Keratinocyte (primary cell): ENCODE data around the gene TNIP1. TPM values are rescaled to one million over a fixed set of nuclear protein-coding genes. Genes with fewer than 3 reads are reported as not detected.

Experiments
- DNase-seq: peaks from one replicate; pipeline ENCODE4 v3.0.0-alpha.2; 2011; ENCODE audit warnings: low read depth, missing footprints, low spot score
- FAIRE-seq: peaks from 2 replicates; lab custom pipeline; 2011; peaks lifted over from hg19 to GRCh38; lab: Jason Lieb, UNC
- H2AFZ ChIP-seq: 2 replicates; pipeline ENCODE4 v1.6.0; 2012; ENCODE audit warnings: low read length, control low read depth, inconsistent platforms; ENCODE audit not compliant: control insufficient read depth
- H3K27ac ChIP-seq: 2 replicates; pipeline ENCODE4 v1.5.1; 2011; ENCODE audit warnings: low read length; ENCODE audit not compliant: control insufficient read depth, insufficient read depth
- H3K27me3 ChIP-seq: 3 replicates; pipeline ENCODE4 v1.6.0; 2011; ENCODE audit warnings: low read length; ENCODE audit not compliant: control insufficient read depth, insufficient read depth; ENCODE audit errors: extremely low read depth
- H3K36me3 ChIP-seq, 2 experiments: 2 replicates in 1 of 2; 3 replicates in 1 of 2; pipeline ENCODE4 v1.5.1; 2011; ENCODE audit warnings: low read length in 2 of 2, mild to moderate bottlenecking in 1 of 2; ENCODE audit not compliant: control insufficient read depth in 2 of 2, insufficient read depth in 2 of 2; ENCODE audit errors: extremely low read depth in 1 of 2
- H3K4me1 ChIP-seq: 3 replicates; pipeline ENCODE4 v1.5.1; 2011; ENCODE audit warnings: low read length; ENCODE audit not compliant: control insufficient read depth, insufficient read depth; ENCODE audit errors: extremely low read depth
- H3K4me2 ChIP-seq: 3 replicates; pipeline ENCODE4 v1.6.0; 2011; ENCODE audit warnings: low read depth, low read length; ENCODE audit not compliant: control insufficient read depth, insufficient read depth; ENCODE audit errors: extremely low read depth
- H3K4me3 ChIP-seq, 3 experiments: fragments of 200-600 bp in 1 of 3; sonication (generic) in 1 of 3; 2 replicates in 2 of 3; 3 replicates in 1 of 3; pipeline ENCODE4 v1.5.1; 2011 to 2016; ENCODE audit warnings: low read length in 3 of 3, mild to moderate bottlenecking in 3 of 3, control low read depth in 2 of 3, inconsistent platforms in 1 of 3, low read depth in 1 of 3, mixed read lengths in 1 of 3, mixed run types in 1 of 3, moderate library complexity in 1 of 3; ENCODE audit not compliant: control insufficient read depth in 2 of 3, insufficient read depth in 2 of 3; ENCODE audit errors: extremely low read depth in 1 of 3
- H3K79me2 ChIP-seq: 2 replicates; pipeline ENCODE4 v1.6.0; 2012; ENCODE audit warnings: low read length; ENCODE audit not compliant: control insufficient read depth, insufficient read depth
- H3K9ac ChIP-seq: 3 replicates; pipeline ENCODE4 v1.6.0; 2011; ENCODE audit warnings: low read length; ENCODE audit not compliant: control insufficient read depth, insufficient read depth; ENCODE audit errors: extremely low read depth
- H3K9me1 ChIP-seq: 3 replicates; pipeline ENCODE4 v1.6.0; 2011; ENCODE audit warnings: low read length; ENCODE audit not compliant: control insufficient read depth, insufficient read depth; ENCODE audit errors: extremely low read depth
- H3K9me3 ChIP-seq: 2 replicates; pipeline ENCODE4 v1.5.1; 2012; ENCODE audit warnings: low read depth, low read length; ENCODE audit not compliant: control insufficient read depth
- H4K20me1 ChIP-seq: 3 replicates; pipeline ENCODE4 v1.6.0; 2011; ENCODE audit warnings: low read length; ENCODE audit not compliant: control insufficient read depth, insufficient read depth; ENCODE audit errors: extremely low read depth
- EZH2 ChIP-seq: IDR thresholded peaks from one replicate; pipeline ENCODE4 v1.6.1; 2012; ENCODE audit warnings: inconsistent platforms, mild to moderate bottlenecking, low read length, moderate library complexity
- dilution Hi-C: fragments of 300-500 bp; cut with MboI; formaldehyde crosslinking; loops from one replicate; pipeline ENCODE4 v1.7.0; 2020; ENCODE audit warnings: low sequenced_read_pairs; ENCODE audit not compliant: extremely low pct_ligation_motif_present
- polyA plus RNA-seq, 5 experiments: library from polyadenylated mRNA; depleted of rRNA in 3 of 5; stranded (reverse) in 3 of 5; stranded (forward) in 1 of 5; unstranded in 1 of 5; fragments of >200 nt; gene quantifications; 1 replicate in 1 of 5; 2 replicates in 3 of 5; 3 replicates in 1 of 5; pipeline versions ENCODE4 v1.2.1 to v1.2.3, GENCODE V29; 2011 to 2012; ENCODE audit warnings: missing spikeins in 2 of 5, low read depth in 1 of 5, low replicate concordance in 1 of 5
- TF ChIP-seq, protein P1 (sequence below), 3 experiments: IDR thresholded peaks in 1 of 3; conservative IDR thresholded peaks in 1 of 3; optimal IDR thresholded peaks in 1 of 3; 2 replicates in 2 of 3; 3 replicates in 1 of 3; pipeline versions ENCODE3 to v1.5.1; 2011; ENCODE audit warnings: low read length in 3 of 3, mild to moderate bottlenecking in 3 of 3, moderate library complexity in 2 of 3, control low read depth in 1 of 3, inconsistent platforms in 1 of 3; ENCODE audit not compliant: insufficient read depth in 2 of 3; ENCODE audit errors: extremely low read depth in 1 of 3

The TNIP1 gene
- polyA plus RNA-seq, 1 donor (not counting 4 experiments of a cell fraction or from before 2014, with no cell fraction given), result 47.9 TPM

DNA sequence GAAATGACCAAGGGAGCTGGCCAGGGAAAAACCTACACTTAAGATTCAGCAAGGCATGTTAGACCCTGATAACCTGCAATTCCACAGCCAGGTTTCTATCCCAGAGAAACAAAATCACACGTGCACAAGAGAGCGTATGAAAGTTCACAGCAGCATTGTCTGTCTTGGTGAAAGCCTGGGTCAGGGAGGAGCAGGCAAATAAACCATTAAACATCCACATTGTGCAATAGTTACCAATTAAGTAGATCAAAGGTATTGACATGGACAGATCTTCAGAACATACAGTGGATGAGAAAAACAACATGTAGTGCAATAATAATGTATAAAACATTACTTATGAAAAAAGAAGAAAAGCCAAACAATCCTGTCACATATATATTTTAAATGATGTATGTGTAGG lies 76.3 kb downstream of the TNIP1 start:
- no peaks in the 10 kb centered on the region for H4K20me1 ChIP-seq
- DNase-seq, result no peak
- H3K9me1 ChIP-seq, result no peaks in the 10 kb centered on the region
- no peak overlapping the region for H3K4me2 ChIP-seq
- H3K27me3 ChIP-seq, result no peaks in the 10 kb centered on the region
- no peaks in the 10 kb centered on the region for H3K9me3 ChIP-seq
- H3K27ac ChIP-seq, result no peak overlapping the region
- no peaks in the 10 kb centered on the region for H3K36me3 ChIP-seq
- H2AFZ ChIP-seq, result no peak overlapping the region
- FAIRE-seq, result no peak
- TF ChIP-seq EZH2, result no peak
- TF ChIP-seq, protein P1, sequence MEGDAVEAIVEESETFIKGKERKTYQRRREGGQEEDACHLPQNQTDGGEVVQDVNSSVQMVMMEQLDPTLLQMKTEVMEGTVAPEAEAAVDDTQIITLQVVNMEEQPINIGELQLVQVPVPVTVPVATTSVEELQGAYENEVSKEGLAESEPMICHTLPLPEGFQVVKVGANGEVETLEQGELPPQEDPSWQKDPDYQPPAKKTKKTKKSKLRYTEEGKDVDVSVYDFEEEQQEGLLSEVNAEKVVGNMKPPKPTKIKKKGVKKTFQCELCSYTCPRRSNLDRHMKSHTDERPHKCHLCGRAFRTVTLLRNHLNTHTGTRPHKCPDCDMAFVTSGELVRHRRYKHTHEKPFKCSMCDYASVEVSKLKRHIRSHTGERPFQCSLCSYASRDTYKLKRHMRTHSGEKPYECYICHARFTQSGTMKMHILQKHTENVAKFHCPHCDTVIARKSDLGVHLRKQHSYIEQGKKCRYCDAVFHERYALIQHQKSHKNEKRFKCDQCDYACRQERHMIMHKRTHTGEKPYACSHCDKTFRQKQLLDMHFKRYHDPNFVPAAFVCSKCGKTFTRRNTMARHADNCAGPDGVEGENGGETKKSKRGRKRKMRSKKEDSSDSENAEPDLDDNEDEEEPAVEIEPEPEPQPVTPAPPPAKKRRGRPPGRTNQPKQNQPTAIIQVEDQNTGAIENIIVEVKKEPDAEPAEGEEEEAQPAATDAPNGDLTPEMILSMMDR (optimal IDR thresholded peaks at IDR 0.05 in 1 of 3, IDR thresholded peaks at IDR 0.05 in 1 of 3, conservative IDR thresholded peaks at IDR 0.05 in 1 of 3; ENCODE audit: extremely low read depth in 1 of 3, insufficient read depth in 2 of 3, low read length in 3 of 3), result no peak
- no peak overlapping the region for H3K4me3 ChIP-seq
- dilution Hi-C loops, result no loop called here
- no peaks in the 10 kb centered on the region for H3K4me1 ChIP-seq
- H3K9ac ChIP-seq, result no peak overlapping the region
- no peaks in the 10 kb centered on the region for H3K79me2 ChIP-seq

DNA sequence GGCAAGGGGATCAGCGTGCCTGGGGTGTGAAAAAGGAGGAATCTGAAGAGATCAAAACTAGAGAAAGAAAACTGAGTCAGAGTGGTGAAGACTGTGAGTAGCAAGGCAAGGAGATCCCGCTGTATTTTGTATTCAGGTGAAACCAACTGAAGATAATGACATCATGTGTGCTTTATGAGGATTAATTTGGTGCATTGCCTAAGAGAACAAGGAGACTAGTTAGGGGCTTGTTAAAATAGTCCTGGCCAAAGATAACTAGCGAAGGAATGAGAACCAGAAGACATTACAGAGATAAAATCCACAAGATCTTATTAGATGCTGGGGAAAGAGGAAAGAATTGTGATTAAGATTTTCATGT lies 77.4 kb downstream of the TNIP1 start:
- no peak for FAIRE-seq

More for the DNA sequence above, 77.4 kb downstream of the TNIP1 start:
- TF ChIP-seq EZH2, result no peak
- TF ChIP-seq, protein P1 (optimal IDR thresholded peaks at IDR 0.05 in 1 of 3, IDR thresholded peaks at IDR 0.05 in 1 of 3, conservative IDR thresholded peaks at IDR 0.05 in 1 of 3; ENCODE audit: extremely low read depth in 1 of 3, insufficient read depth in 2 of 3, low read length in 3 of 3), result no peak
- H3K4me1 ChIP-seq, result no peaks in the 10 kb centered on the region
- dilution Hi-C loops, result no loop called here
- no peak overlapping the region for H3K4me3 ChIP-seq
- no peaks in the 10 kb centered on the region for H3K79me2 ChIP-seq
- no peaks in the 10 kb centered on the region for H3K9me3 ChIP-seq
- no peaks in the 10 kb centered on the region for H3K9me1 ChIP-seq
- H4K20me1 ChIP-seq, result no peaks in the 10 kb centered on the region
- H2AFZ ChIP-seq, result no peak overlapping the region
- DNase-seq, result no peak
- H3K9ac ChIP-seq, result no peak overlapping the region
- H3K4me2 ChIP-seq, result no peak overlapping the region
- H3K27me3 ChIP-seq, result no peaks in the 10 kb centered on the region
- H3K36me3 ChIP-seq, result no peaks in the 10 kb centered on the region
- no peak overlapping the region for H3K27ac ChIP-seq
